ENCODE data around the gene CD300LF. TPM values are rescaled to one million over a fixed set of nuclear protein-coding genes. Genes with fewer than 3 reads are reported as not detected.

CD300LF gene
- total and polyA plus RNA-seq, 2 experiments from 2014 or later: not detected

DNA sequence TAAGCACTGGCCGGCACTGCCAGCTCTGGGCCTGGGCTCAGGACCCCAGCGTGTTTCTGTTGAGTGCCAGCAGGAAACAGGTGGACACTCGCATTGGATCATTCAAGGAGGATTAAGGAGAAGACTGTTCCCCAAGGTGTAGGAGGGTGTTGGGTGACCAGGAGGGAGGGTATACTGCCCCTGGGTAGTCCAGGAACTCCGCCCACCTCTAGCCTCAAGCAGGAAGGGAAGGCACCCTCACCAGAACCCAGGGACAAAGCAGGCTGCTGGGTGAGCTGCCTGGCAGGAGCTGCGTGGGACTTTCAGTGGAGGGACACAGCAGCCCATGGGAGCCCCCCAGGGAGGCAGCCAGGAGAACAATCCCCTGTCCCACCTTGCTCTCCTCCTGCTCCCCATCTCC lies 16.6 kb upstream of the CD300LF start:
- no peak for TF ChIP-seq CTCF (IDR thresholded peaks at IDR 0.05; ENCODE audit: low read depth, low read length)
- H3K27ac ChIP-seq: no peak overlapping the region
- no peak overlapping the region for H3K4me3 ChIP-seq
- no peaks in the 10 kb centered on the region for H3K36me3 ChIP-seq
- DNase-seq (ENCODE audit: low read depth in 1 of 2, low spot score in 1 of 2): no peak
- no peaks in the 10 kb centered on the region for H3K9me3 ChIP-seq (ENCODE audit: low read depth)
- H3K4me1 ChIP-seq (ENCODE audit: low read depth): no peaks in the 10 kb centered on the region
- H3K27me3 ChIP-seq: peaks cover 8% of the 10 kb centered on the region

- DNase-seq (ENCODE audit: low read depth in 1 of 2, low spot score in 1 of 2): no peak
- Histone ChIP-seq H3K4me3 (no peak overlapping the region), H3K4me1 (ENCODE audit: low read depth) (no peaks in the 10 kb centered on the region), H3K27me3 (peaks cover 1% of the 10 kb centered on the region), H3K9me3 (ENCODE audit: low read depth) (no peaks in the 10 kb centered on the region), H3K27ac (no peak overlapping the region), H3K36me3 (no peaks in the 10 kb centered on the region)
- no peak for TF ChIP-seq CTCF (IDR thresholded peaks at IDR 0.05; ENCODE audit: low read depth, low read length)
Observed at GRCh38 chr17:74728702-74729075, 16.0 kb upstream of the CD300LF start.

GRCh38 chr17:74728033-74728701 lies 15.4 kb upstream of the CD300LF start:
- Histone ChIP-seq H3K27ac (no peak overlapping the region), H3K27me3 (no peaks in the 10 kb centered on the region), H3K4me3 (no peak overlapping the region), H3K9me3 (ENCODE audit: low read depth) (no peaks in the 10 kb centered on the region), H3K36me3 (no peaks in the 10 kb centered on the region), H3K4me1 (ENCODE audit: low read depth) (no peaks in the 10 kb centered on the region)
- TF ChIP-seq CTCF (IDR thresholded peaks at IDR 0.05; ENCODE audit: low read depth, low read length): no peak
- DNase-seq (ENCODE audit: low read depth in 1 of 2, low spot score in 1 of 2): no peak

DNA sequence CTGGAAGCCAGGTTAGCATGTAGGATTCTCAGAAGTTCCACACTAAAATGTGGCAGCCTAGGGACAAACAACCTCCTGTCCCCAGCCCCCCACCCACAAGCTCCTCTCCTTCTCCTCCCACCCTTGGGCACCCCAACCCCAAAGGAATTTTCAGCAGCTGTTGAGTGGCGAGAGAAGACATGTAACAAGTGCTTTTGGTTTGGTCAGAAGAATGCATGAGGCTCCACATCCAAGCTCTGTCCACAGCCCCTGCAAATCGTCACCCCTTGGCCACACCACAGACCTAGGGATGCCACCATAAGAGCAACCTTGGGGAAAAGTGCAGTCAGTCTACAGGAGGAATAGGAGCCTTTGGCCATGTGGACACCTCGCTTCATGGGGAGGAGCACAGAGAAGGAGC lies 12.4 kb upstream of the CD300LF start:
- no peak overlapping the region for H3K27ac ChIP-seq
- no peaks in the 10 kb centered on the region for H3K9me3 ChIP-seq (ENCODE audit: low read depth)
- H3K4me3 ChIP-seq: no peak overlapping the region
- peaks cover 2% of the 10 kb centered on the region for H3K27me3 ChIP-seq
- no peaks in the 10 kb centered on the region for H3K36me3 ChIP-seq
- no peak for DNase-seq (ENCODE audit: low read depth in 1 of 2, low spot score in 1 of 2)
- no peak for TF ChIP-seq CTCF (IDR thresholded peaks at IDR 0.05; ENCODE audit: low read depth, low read length)
- H3K4me1 ChIP-seq (ENCODE audit: low read depth): no peaks in the 10 kb centered on the region

GRCh38 chr17:74723891-74724290 lies 11.2 kb upstream of the CD300LF start:
- no peaks in the 10 kb centered on the region for H3K4me1 ChIP-seq (ENCODE audit: low read depth)
- DNase-seq (ENCODE audit: low read depth in 1 of 2, low spot score in 1 of 2): no peak
- no peak for TF ChIP-seq CTCF (IDR thresholded peaks at IDR 0.05; ENCODE audit: low read depth, low read length)
- H3K9me3 ChIP-seq (ENCODE audit: low read depth): no peaks in the 10 kb centered on the region
- H3K36me3 ChIP-seq: no peaks in the 10 kb centered on the region
- peaks cover 5% of the 10 kb centered on the region for H3K27me3 ChIP-seq
- no peak overlapping the region for H3K27ac ChIP-seq
- no peak overlapping the region for H3K4me3 ChIP-seq
